ENCODE measurements around the gene DTNBP1.

DTNBP1 gene

DNA sequence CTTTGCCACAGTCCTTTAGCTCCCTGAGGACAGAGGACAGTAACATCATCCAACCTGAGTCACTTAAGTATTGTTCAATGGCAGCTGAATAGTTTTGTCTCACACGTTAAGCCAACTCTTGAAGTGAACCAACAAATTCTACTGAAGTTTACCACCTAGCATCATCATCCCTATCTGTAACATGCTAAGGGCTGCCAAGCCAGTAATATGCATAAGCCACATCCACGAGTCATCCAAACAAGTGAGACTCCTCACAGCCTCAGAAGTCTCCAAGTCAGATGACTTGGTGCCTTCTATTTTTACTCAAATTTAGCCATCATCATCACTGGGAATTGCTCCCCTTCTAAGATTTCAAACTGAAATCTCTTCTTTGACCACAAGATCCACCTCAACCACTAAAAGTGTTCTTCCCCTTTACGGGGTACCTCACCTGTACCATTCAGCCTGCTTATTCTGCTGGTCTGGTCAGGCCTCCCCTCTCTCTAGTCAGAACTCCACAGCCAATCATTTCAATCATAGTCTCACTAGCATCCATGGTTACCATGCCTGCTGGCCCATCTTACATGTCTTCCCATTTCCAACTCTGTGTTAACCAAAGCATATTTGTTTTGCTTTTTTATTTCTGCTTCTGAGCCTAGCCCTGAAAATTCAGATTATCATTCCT is 73.7 kb downstream of the DTNBP1 start:
- DNase-seq = no peak

GRCh38 chr6:15586503-15586902 is 76.3 kb downstream of the DTNBP1 start:
- DNase-seq = no peak

DNA sequence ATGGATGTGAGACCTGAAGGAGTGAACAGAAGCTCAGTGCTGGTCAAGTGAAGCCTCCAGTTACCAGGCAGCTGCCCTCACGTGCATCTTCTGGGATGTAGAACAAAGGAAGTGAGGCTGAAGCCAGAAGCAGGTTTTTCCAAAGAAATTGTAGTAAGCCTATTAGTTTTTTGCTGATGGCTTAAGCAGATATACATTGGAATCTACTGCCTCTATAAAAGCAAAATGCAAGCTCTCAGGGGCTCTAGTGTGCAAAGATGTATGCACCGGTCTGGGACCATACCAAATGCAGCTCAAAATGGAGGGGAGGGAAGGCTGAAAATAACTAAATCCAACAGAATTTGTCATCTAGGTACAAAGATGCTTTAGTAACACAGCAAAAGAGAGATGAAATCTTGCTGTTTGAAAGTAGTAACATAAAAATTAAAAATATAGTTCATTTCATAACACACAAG is 77.0 kb downstream of the DTNBP1 start:
- DNase-seq = no peak

DNA sequence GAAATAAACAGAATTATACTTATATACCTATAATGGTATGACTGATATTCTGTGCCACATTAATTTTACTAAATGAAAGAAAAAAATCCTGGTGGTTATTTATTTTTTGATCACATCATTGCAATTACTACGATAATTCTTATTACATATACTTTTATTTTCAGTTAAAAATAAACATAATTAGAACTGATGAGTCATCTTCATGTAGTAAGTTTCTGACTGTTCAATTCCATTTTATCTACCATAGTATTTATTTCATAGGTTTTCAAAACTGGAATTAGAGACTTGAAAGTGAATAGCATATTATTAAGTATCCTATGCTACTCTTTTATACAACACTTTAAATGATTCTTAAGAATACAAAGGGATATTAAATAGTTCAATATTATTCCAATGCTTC is 80.3 kb downstream of the DTNBP1 start:
- DNase-seq = no peak

DNA sequence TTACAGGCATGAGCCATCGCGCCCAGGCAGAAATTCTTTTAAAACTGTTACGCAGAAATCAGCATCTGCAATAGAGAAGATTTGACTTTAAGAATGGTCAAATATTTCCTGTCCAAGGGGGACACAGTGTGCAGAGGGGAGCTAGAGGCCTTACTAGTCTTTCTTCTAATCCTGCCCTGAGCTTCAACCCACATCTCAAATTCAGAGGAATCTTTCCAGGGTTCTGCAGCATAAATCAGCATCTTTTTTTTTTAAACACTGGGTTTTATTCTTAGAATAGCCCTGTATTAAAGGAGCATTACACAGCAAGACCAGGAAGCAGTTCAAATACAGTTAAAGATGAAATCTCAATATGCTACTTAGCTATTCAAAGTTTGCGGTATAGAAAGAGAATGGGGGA is 81.1 kb downstream of the DTNBP1 start:
- no peak for DNase-seq

DNA sequence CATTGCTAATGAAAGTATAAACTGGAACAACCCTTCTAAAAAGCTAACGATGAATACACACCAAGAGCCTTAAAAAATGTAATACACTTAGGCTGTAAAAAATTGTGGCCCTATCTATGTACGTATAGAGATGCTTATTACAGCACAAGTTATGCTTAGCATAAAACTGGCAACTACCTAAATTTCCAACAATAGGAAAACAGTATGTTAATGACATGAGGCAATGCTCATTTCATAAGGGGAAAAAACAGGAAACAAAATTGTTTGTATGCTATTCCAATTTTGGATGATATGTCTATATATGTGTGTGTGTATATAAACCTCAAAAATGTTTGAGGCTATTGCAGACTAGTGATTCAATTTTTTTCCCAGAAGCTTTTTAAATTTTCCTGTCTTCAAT is 82.5 kb downstream of the DTNBP1 start:
- DNase-seq = no peak

DNA sequence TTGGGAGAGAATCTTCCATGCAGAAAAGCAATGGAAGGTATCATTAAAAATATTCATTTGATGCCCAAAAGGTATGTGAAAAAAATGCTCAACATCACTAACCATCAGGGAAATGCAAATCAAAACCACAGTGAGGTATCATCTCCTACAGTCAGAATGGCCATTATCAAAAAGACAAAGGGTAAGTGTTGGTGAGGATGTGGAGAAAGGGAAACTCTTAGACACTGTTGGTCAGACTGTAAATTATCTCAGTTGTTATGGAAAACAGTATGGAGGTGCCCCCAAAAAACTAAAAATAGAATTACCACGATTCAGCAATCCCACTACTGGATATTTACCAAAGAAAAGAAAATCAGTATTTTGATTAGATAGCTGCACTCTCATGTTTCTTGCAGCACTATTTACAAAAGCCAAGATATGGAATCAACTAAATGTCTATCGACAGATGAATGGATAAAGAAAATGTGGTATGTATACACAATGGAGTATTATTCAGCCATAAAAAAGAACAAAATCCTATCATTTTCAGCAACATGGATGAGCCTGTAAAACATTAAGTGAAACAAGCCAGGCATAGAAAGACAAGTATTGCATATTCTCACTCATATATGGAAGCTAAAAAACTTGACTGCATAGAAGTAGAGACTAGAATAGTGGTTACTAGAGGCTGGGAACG is 84.0 kb downstream of the DTNBP1 start:
- no peak for DNase-seq

DNA sequence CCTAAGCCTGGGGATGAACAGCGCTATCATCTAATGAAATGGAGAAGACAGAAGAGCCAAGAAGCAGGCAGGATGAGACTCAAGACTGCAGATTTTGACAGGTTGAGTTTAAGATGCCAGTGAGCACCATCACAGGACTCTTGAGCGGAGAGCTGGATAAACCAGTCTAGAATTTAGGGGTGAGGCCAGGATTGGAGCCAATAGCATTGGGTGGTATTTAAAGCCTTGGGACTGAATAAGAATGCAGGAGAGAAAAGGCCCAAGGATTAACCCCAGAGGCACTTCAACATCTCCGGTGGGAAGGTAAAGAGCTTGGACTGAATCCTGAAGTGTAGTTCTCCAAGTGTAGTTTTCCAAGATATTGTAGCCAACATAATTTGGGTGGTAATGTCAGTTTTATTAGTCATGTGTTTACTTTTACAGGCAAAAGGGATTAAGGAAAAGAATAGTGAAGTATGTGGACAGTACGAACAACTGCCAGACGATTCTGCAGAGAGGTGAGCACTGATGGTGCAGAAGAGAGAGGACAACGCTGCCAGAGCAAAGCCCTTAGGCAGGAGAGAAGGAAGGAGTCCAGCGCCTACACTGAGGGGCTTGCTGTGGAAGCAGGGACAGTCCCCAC is 85.2 kb downstream of the DTNBP1 start:
- no peak for DNase-seq

DNA sequence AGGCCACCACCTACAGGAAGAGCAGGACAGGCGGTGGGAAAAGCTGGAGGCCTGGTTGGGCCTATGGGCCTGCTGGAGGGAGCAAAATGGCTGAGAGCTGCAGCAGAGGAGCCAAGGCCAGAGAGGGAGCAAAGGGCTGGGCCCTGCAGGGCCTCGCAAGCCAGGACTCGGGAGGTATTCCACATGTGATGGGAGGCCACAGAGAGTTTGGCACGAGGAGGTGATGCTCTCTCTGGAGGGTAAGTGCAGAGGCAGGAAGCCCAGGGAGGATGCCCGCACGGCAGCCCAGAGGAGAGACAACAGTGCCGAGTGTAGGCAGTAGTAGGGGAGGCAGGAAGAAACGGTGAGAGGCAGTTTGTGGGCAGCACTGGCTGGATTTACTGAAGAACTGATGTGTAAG is 85.7 kb downstream of the DTNBP1 start:
- no peak for DNase-seq

- DNase-seq = no peak
These were observed 87.3 kb downstream of the DTNBP1 start for GRCh38 chr6:15575357-15576033.

DNA sequence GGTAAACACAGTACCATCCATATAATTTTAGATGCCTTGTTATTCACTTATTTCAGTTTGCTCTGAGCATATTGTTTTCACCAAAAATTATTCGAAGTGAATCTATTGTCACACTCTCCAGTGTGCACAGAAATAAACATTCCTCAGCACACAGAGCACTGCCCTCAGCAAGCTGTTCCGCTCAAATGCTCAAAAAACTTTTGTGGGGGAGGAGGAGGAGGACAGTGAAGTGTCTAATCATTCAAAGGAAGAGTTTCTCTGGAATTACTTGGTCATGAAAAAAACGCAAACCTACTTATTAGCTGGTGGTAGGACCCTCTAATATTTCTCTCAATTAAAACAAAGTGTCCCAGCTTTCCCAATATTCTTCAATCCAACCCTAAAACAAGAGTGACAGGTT is 88.3 kb downstream of the DTNBP1 start:
- no peak for DNase-seq

DNA sequence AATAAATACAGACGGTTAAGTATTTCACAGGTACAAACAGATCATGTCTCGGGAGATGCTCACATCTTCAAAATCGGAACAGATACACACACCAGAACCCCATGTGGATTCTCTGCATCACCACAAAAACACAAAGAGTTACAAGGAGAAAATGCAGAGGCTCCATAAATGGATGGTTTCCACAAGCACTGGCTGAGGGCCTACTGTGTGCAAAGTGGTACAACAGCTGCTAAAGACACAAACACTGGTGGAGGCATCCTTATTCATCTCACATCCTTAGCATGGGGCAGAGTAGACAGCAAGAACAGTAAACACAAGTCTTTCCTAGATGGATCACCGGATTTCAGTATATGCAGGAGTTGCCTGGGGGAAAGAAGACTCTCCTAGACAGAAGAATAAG is 88.8 kb downstream of the DTNBP1 start:
- DNase-seq = no peak

DNA sequence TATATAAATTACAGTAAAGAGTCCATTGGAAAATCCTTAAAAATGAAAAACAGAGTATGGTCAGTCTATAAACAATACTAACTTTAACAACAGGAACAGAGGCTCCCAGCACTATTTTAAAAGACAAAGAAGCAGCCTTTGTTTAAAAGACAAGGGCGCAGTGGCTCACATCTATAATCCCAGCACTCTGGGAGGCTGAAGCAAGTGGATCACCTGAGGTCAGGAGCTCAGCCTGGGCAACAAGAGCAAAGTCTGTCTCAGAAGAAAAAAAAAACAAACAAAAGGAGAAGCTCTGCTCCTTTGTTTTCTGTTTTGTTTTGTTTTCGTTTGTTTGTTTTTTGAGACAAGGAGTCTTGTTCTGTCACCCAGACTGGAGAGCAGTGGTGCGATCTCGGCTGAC is 89.4 kb downstream of the DTNBP1 start:
- DNase-seq = no peak

GRCh38 chr6:15572296-15573016 is 90.4 kb downstream of the DTNBP1 start:
- no peak for DNase-seq

DNA sequence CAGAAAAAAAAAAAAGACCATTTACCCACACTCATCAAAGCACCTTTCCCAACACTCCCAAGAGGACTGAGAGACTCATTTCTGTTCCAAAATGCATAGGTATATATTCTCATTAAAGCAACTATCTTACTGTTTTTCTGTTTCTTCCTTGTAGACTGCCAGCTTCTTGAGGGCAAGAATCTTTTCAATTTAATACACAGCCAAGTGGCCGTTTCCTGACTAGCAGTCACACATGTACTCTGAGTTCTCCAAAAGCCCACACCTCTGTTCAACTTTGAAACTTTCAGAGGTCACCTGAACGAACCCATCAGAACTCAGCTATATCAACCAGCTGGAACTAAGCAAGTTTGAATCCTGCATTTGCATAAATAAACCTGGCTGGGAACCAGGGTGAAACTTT is 92.7 kb downstream of the DTNBP1 start:
- DNase-seq = no peak

DNA sequence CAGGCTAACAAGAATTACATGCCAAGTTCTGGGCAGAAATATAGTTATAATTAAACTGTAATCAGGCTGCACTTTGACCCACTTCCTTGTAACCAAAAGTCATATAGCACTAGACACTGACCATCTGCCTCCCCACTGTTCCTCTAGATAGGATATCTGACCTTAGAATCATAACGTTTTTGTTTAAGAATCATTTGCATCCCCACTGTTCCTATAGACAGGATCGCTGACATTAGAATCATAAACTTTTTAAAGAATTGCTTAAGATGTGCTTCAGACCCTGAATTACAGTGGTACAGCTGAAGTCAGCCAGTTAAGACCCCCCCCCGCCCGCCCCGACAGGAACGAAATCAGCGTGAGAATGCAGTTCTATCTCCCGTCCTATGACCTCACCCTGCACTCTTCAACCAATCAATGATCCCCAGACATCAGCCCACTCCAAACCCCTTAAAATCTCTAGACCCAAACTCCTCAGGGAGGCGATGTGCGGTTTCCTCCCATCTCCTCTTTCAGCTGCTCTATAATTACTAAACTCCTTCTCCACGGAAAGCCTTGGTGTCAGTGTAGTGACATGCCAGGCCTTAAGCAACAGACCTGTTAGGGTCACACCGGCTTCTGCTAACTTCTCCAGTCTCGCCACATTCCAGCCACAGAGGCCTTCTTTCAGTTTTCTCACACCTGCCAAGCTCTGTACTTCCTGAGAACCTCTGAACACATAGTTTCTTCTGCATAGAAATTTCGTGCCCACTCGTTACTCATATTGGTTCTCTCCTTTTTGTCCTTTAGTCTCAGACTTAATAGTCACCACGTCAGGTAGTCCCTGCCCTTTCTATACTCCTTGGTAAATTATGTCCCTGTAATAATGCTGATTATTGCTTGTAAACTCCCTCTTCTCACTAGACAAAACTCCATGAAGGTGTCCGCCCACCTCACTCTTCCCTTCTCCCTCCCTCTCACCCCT is 93.5 kb downstream of the DTNBP1 start:
- DNase-seq = no peak

GRCh38 chr6:15562977-15563376 is 99.9 kb downstream of the DTNBP1 start:
- no peak for DNase-seq

GRCh38 chr6:15561447-15562199 is 101.2 kb downstream of the DTNBP1 start:
- DNase-seq = no peak

- DNase-seq = no peak
These were observed 102.1 kb downstream of the DTNBP1 start for GRCh38 chr6:15560713-15561112.

- no peak for DNase-seq
These were observed 105.7 kb downstream of the DTNBP1 start for GRCh38 chr6:15557174-15557573.

DNA sequence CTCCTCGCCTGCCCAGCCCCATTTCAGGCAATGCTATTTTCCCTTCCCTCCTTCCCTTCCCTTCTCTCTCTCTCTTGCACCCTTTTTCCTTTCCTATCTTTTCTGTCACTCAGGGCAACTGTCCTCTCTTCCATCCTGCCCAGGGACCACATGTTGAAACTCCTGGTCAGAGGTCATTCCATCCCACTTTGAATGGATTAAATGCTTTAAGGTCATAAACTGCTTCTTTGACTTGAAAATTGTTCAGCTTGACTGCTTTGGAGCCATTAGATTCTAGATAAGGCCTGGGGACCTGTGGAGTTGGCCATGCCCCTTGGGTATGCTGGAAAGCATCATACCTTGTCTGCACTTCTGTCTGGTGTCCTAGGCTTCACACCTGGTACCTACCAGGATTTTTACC is 106.1 kb downstream of the DTNBP1 start:
- no peak for DNase-seq

Measured in hippocampal formation (tissue), 2 donors.